ENCODE data around the gene OSBPL9. TPM values are rescaled to one million over a fixed set of nuclear protein-coding genes. Genes with fewer than 3 reads are reported as not detected.

Gene OSBPL9
- total RNA-seq, 1 experiment from 2014 or later, result 52.6 TPM

DNA sequence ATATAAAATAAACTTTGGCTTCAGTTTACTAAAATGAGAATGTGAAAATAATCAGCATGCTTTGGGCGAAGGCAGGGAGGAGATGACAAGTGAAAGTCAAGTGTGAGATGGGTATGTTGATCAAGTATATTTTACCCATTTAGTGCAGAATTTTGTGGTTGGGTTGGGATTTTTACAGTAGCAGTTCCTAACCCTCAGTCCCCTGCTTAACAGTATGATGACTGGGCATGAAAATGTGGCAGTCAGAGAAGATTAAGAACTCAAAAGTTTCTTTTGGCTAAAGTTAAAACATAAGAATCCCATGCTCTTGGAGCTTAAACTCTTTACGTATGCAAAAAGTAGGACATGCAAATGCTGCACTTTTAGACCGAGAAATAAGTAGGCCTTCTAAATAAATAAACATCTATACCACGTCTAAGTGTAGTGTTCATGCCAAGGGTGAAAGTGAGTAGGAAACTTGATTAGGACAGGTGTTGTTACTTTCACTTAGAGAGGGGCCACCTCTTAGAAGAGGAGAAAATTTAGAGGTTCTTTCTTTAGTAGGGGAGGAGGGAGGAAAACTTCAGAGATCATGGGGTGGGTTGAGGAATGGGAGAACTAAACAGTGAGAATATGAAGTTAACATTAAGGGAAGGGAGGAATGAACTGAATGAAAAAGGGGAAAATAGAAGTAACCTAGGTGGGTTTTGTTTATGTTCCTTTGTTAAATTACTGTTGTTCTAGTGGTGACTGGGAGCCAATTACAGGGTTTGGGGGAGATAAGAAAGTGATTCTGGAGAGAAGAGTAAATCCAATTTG lies 127.8 kb downstream of the OSBPL9 start:
- Histone ChIP-seq H3K4me1 (ENCODE audit: control insufficient read depth in 1 of 2, insufficient read depth in 2 of 2, low read length in 2 of 2) (no peaks in the 10 kb centered on the region), H3K36me3 (ENCODE audit: control insufficient read depth in 1 of 2, insufficient read depth in 2 of 2, low read length in 2 of 2) (no peaks in the 10 kb centered on the region), H3K79me2 (ENCODE audit: insufficient read depth, low read length) (peaks cover 25% of the 10 kb centered on the region), H3K27me3 (ENCODE audit: insufficient read depth, low read length) (no peaks in the 10 kb centered on the region), H3K9ac (ENCODE audit: low read length) (no peak overlapping the region), H2AFZ (ENCODE audit: low read depth, low read length, poor library complexity, severe bottlenecking) (no peak overlapping the region), H3K4me2 (ENCODE audit: low read length) (no peak overlapping the region), H3K9me2 (ENCODE audit: insufficient read depth) (no peaks in the 10 kb centered on the region), H4K20me1 (ENCODE audit: insufficient read depth) (no peaks in the 10 kb centered on the region; the same call in 1 of the 2 replicates), H3K27ac (ENCODE audit: low read depth, low read length) (no peak overlapping the region), H3K9me3 (ENCODE audit: control insufficient read depth in 1 of 2, insufficient read depth in 1 of 2, low read depth in 1 of 2, low read length in 2 of 2) (no peaks in the 10 kb centered on the region), H3K4me3 (replicated peaks in 1 of 2; ENCODE audit: low read depth in 1 of 2, low read length in 2 of 2) (no peak overlapping the region)
- no TSS peak for BruUV-seq (replicated peaks)
- ATAC-seq, result no peak
- DNase-seq (ENCODE audit: low read depth, low spot score), result no peak
- ChIA-PET CTCF (no interaction called here), RAD21 (ENCODE audit: low non-redundant PET in 1 of 2, low total read pairs in 2 of 2, uncharacterized antibody in 2 of 2, unreplicated experiment in 2 of 2) (no interaction called here), POLR2A (no interaction called here)
- TF ChIP-seq POLR2A (IDR thresholded peaks at IDR 0.05; ENCODE audit: borderline replicate concordance, extremely low read depth, insufficient read depth, insufficient read length), result no peak
- TF ChIP-seq, protein P1, sequence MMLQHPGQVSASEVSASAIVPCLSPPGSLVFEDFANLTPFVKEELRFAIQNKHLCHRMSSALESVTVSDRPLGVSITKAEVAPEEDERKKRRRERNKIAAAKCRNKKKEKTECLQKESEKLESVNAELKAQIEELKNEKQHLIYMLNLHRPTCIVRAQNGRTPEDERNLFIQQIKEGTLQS (IDR thresholded peaks at IDR 0.05), result no peak
- no peak for TF ChIP-seq FOSL1 (IDR thresholded peaks at IDR 0.05; ENCODE audit: low read depth)
- TF ChIP-seq EZH2 (IDR thresholded peaks at IDR 0.05), result no peak
- TF ChIP-seq, protein P2, sequence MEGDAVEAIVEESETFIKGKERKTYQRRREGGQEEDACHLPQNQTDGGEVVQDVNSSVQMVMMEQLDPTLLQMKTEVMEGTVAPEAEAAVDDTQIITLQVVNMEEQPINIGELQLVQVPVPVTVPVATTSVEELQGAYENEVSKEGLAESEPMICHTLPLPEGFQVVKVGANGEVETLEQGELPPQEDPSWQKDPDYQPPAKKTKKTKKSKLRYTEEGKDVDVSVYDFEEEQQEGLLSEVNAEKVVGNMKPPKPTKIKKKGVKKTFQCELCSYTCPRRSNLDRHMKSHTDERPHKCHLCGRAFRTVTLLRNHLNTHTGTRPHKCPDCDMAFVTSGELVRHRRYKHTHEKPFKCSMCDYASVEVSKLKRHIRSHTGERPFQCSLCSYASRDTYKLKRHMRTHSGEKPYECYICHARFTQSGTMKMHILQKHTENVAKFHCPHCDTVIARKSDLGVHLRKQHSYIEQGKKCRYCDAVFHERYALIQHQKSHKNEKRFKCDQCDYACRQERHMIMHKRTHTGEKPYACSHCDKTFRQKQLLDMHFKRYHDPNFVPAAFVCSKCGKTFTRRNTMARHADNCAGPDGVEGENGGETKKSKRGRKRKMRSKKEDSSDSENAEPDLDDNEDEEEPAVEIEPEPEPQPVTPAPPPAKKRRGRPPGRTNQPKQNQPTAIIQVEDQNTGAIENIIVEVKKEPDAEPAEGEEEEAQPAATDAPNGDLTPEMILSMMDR (IDR thresholded peaks at IDR 0.05 in 2 of 3, conservative IDR thresholded peaks at IDR 0.05 in 1 of 3; ENCODE audit: borderline replicate concordance in 1 of 3, insufficient read depth in 1 of 3, low read depth in 2 of 3, low read length in 2 of 3), result no peak
- TF ChIP-seq CBX3 (IDR thresholded peaks at IDR 0.05; ENCODE audit: low read depth), result no peak
- TF ChIP-seq SRF (IDR thresholded peaks at IDR 0.05; ENCODE audit: low read depth), result no peak
- TF ChIP-seq EZH2phosphoT487 (IDR thresholded peaks at IDR 0.05; ENCODE audit: borderline replicate concordance), result no peak
- TF ChIP-seq POLR2AphosphoS5 (IDR thresholded peaks at IDR 0.05; ENCODE audit: low read depth, low read length), result no peak
- no peak for TF ChIP-seq TCF7L2 (IDR thresholded peaks at IDR 0.05; ENCODE audit: borderline replicate concordance, extremely low read depth, insufficient read depth, insufficient read length)
- no peak for TF ChIP-seq SIN3A (IDR thresholded peaks at IDR 0.05; ENCODE audit: low read depth)
- TF ChIP-seq ZFX (IDR thresholded peaks at IDR 0.05), result no peak
- TF ChIP-seq RAD21 (IDR thresholded peaks at IDR 0.05; ENCODE audit: low read depth), result no peak
- TF ChIP-seq MAX (IDR thresholded peaks at IDR 0.05), result no peak
- no peak for TF ChIP-seq YY1 (IDR thresholded peaks at IDR 0.05; ENCODE audit: extremely low read depth, insufficient replicate concordance, low read depth, low read length)
- TF ChIP-seq ZNF274 (IDR thresholded peaks at IDR 0.05; ENCODE audit: low read depth, low read length), result no peak
- TF ChIP-seq, protein P3, sequence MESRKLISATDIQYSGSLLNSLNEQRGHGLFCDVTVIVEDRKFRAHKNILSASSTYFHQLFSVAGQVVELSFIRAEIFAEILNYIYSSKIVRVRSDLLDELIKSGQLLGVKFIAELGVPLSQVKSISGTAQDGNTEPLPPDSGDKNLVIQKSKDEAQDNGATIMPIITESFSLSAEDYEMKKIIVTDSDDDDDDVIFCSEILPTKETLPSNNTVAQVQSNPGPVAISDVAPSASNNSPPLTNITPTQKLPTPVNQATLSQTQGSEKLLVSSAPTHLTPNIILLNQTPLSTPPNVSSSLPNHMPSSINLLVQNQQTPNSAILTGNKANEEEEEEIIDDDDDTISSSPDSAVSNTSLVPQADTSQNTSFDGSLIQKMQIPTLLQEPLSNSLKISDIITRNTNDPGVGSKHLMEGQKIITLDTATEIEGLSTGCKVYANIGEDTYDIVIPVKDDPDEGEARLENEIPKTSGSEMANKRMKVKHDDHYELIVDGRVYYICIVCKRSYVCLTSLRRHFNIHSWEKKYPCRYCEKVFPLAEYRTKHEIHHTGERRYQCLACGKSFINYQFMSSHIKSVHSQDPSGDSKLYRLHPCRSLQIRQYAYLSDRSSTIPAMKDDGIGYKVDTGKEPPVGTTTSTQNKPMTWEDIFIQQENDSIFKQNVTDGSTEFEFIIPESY (IDR thresholded peaks at IDR 0.05; ENCODE audit: extremely low read depth, insufficient replicate concordance, low read length), result no peak
- TF ChIP-seq ELF1 (IDR thresholded peaks at IDR 0.05; ENCODE audit: borderline replicate concordance, low read depth), result no peak
- TF ChIP-seq EGR1 (IDR thresholded peaks at IDR 0.05; ENCODE audit: low read depth), result no peak
- TF ChIP-seq, protein P4, sequence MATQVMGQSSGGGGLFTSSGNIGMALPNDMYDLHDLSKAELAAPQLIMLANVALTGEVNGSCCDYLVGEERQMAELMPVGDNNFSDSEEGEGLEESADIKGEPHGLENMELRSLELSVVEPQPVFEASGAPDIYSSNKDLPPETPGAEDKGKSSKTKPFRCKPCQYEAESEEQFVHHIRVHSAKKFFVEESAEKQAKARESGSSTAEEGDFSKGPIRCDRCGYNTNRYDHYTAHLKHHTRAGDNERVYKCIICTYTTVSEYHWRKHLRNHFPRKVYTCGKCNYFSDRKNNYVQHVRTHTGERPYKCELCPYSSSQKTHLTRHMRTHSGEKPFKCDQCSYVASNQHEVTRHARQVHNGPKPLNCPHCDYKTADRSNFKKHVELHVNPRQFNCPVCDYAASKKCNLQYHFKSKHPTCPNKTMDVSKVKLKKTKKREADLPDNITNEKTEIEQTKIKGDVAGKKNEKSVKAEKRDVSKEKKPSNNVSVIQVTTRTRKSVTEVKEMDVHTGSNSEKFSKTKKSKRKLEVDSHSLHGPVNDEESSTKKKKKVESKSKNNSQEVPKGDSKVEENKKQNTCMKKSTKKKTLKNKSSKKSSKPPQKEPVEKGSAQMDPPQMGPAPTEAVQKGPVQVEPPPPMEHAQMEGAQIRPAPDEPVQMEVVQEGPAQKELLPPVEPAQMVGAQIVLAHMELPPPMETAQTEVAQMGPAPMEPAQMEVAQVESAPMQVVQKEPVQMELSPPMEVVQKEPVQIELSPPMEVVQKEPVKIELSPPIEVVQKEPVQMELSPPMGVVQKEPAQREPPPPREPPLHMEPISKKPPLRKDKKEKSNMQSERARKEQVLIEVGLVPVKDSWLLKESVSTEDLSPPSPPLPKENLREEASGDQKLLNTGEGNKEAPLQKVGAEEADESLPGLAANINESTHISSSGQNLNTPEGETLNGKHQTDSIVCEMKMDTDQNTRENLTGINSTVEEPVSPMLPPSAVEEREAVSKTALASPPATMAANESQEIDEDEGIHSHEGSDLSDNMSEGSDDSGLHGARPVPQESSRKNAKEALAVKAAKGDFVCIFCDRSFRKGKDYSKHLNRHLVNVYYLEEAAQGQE (IDR thresholded peaks at IDR 0.05; ENCODE audit: low read depth), result no peak
- intact Hi-C loops (cut with micrococcal nuclease), result no loop called here
